HG03565 (cell line): Measurements from ENCODE around the gene ZNF580.

ENCODE experiments used
- ATAC-seq: cut with Tn5 transposase; IDR thresholded peaks from one replicate; pipeline ENCODE4 v1.9.1; 2021; ENCODE audit warnings: mild to moderate bottlenecking, moderate library complexity; ENCODE audit not compliant: unreplicated experiment

Gene ZNF580

DNA sequence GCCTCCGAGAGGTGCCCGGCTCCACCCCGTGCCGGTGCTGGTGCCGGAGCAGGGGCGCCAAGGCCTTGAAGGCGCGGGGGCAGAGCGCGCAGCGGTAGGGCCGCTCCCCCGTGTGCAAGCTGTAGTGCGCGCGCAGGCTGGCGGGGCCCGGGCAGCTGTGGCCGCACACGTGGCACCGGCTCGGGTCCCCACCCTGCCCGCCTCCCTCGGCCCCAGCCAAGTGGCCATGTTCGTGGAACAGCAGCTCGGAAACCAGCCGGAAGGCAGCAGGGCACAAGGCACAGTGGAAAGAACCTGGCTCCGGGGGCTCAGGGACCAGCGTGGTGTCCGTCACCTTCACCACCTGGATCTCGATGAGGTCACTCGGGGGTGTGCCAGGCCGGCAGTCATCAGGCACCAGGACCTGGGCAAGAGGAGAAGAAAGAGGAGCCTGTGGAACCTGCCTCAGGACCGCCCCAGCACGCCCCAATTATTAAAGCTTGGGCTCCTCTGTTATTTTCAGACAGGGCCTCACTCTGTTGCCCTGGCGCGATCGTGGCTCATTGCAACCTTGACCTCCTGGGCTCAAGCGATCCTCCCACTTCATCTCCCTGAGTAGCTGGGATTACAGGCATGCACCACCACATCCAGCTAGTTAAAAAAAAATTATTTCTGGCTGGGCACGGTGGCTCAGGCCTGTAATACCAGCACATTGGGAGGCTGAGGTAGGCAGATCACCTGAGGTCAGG, 18.4 kb upstream of the ZNF580 start:
- ATAC-seq, result no peak

DNA sequence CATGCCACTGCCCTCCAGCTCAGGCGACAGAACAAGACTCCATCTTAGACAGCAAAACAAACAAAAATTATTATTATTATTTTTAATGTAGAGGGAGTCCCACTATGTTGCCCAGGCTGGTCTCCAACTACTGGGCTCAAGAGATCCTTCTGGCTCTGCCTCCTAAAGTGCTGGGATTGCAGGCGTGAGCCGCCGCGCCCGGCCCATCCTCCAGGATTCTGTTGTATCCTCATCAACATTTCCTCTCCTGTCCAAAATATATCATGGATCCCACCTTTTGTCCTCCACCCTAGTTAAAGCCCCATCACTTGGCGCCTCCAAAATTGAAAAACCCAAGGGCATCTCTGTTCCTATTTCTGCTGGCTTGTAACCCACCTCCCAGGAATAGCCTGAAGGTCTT, 17.7 kb upstream of the ZNF580 start:
- no peak for ATAC-seq

DNA sequence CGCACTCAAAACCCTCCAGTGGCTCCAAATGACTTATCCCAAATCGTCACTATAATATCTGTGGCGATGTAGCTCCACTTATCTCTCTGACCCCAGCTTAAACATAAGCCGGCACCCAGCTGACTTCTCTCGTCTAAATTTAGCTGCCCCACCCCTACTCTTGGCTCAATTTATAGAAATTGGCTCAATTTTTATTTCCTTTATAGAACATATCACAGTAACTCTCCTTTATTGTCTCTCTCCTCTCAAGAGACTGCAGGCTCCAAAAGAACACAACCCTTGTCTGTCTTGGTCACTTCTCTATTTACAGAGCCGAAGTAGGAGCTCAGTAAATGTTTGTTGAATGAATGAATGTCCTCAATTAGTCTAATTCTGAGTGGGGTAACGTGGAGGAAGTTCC, 17.2 kb upstream of the ZNF580 start:
- ATAC-seq, result no peak

DNA sequence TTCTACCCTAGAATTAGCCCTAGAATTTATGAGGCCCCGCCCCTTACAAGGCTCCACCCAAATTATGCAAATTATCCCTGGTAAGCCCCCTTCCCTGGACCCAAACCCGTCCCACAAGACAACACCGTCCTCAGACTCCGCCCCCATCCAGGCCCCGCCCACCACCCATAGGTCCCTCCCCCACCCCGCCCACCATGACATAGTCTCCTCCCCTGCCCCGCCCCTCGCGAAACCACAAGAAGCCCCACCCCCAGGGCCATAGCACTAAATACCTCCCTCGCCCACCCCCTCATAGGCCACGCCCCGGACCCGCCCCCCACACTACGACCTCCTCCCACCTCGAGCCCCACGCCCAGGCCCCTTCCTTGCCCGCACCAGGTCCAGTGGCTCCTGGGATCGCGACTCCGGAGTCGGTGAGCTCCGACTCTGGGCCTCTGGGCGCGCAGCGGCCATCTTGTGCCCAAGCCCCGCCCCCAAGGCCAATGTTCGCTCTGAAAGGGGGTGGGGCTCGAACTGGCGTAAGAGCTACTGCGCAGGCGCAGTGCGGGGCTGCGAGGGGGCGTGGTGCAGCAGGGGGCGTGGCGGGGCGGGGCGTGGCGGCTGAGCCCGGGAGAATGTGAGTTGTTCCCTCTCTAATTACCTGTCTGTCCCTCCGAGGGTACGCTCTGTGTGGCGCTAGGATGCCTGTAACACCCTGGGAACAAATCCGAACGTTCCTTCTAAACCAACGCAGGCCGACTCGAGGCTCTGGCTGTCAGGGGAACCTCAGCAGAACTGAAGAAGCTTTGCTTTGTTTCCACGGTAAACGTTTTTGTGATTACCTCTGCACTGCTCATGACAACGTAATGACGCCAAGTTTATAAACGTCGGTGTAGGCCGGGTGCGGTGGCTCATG, 16.4 kb upstream of the ZNF580 start, which contains the start of gene ZNF784:
Gene ZNF784 (minus strand): TSS at position 458 of the 895 bp plus-strand sequence. CDS start 5 bp downstream, at position 453.
- ATAC-seq, result peak; percentile 33

DNA sequence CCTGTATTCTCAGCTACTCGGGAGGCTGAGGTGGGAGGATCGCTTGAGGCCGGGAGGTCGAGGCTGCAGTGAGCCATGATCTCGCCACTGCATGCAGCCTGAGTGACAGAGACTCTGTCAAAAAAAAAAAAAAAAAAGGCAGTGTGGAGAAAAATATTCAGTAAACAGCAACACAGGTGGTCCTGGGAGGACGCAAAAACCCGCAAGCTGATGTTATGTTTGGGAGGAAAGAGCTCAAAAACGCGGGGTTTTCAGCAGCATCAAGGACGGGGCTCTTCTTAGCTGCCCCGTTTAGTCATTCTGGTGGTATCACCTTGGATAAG, 15.8 kb upstream of the ZNF580 start:
- ATAC-seq, result no peak

DNA sequence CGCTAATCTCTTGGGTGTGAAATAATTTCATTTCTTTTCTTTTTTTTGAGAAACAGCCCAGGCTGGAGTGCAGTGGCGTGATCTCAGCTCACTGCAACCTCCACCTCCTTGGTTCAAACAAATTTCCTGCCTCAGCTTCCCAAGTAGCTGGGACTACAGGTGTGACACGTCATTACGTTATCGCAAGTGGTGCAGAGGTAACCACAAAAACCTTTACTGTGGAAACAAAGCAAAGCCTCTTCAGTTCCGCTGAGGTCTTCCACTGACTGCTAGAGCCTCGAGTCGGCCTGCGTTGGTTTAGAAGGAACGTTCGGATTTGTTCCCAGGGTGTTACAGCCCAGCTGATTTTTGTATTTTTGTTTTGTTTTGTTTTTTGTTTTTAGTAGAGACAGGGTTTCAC, 14.5 kb upstream of the ZNF580 start:
- ATAC-seq, result no peak

DNA sequence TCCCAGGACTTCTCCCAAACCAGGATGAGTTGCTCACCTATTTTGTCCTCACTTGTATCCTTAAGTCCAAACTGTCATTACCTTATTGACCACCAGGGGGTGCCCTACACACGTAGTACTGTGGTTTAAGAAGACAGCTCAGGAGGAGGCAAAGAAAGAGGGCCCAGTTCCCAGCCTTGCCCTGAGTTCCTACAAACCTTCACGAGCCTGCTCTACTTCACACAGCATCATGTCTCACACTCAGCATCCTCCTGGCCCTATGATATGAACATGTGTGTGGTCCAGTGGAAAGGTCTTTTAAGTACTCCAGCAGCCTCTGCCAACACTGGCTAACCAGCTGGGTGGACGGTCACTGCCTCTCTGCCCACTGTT, 8.4 kb upstream of the ZNF580 start:
- ATAC-seq, result no peak

DNA sequence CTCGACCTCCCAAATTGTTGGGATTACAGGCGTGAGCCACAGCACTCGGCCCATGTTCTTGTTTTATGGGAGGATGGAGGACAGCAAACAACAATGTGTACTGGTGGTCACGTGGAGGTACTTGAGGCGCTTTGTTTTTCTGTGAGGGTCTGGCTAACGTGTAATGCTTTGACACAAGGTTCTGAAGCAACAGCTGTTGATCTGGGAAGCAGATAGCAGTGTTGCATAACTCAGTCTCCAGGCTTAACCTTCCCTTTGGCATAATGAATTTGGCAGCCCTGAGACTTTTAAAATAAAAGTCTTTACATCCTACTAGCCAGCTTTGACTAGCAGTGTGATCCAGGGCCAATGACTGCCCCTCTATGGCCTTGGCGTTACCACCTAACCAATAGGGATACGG, 6.9 kb upstream of the ZNF580 start:
- no peak for ATAC-seq

DNA sequence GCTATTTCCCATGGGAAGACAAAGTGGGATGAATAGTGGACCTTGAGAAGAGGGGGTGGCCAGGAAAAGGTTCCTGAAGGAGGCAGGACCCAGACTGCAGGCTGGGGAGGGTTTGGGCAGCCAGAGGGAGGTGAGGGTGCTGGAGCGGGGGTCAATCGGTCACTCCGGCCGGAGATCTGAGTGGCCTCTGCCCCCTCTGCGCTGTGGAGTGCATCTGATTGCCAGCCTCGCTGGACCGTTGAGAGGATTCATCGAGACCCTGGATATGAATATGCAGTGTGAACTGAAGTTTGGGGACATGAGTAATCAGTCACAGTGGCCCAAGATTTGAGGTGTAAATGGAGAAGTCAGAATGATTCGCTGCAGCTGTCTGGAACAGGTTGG, 5.5 kb upstream of the ZNF580 start:
- ATAC-seq, result no peak

DNA sequence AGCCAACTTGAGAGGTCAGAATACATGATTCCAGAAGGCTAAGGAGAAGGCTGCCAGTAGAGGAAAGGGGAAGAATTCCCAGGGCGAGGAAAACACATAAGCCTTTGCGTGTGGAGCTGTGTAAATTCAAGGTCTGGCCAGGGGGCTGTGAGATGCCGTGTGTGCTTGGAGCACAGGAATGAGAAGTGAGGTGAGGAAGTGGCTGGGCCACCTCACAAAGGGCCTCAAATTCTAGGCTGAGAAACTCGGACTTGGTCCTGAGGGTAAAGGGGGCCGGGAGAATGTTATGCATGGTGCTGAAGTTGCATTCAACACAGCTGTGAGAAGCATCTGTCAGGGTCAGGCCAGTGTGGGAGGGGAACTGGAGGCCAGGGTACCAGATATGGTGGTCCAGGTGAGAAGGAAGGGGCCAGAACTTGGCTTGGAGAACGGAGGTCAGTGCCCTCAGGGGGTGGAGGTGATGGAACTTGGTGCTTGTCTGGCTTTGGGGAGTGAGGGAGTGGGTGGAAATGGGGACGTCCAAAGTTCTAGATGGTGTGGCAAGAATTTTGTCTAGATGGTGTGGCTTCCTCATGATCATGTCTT, 4.9 kb upstream of the ZNF580 start:
- no peak for ATAC-seq

DNA sequence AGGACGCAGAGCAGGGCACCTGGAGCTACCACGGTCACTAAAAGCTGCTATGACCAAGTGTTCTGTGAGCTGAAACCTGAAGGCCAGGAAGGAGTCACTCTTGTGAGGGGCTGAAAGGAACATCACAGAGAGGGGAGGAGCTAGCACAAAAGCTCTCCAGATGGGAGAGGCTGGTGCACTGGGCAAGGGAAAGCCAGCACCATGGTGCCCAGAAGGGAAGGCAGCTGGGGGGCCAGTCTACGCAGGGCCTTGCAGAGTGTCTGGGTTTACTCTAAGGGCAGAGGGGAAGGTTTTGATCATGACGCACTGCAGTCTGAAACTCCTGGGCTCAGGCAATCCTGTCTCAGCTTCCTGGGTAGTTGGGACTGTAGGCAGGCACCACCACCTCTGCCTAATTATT, 4.1 kb upstream of the ZNF580 start:
- no peak for ATAC-seq

DNA sequence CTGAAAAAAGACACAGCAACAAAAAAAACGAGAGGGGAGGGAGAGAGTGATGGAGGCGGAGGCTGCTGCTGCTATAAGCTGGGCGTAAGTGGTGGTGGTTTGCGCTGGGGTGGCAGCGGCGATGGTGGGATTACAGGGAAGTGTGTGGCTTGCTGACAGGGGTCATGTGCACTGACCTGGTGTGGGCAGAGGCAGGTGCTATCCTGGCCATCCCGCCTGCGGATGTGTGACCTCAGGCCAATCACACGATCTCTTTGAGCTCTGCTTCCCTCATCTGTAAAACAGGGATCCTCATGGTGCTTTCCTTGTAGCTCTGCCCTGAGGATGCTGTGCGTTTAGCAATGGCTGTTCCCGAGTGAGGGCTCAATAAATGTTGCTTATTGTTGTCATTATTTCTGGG, 3.3 kb upstream of the ZNF580 start:
- ATAC-seq, result no peak

DNA sequence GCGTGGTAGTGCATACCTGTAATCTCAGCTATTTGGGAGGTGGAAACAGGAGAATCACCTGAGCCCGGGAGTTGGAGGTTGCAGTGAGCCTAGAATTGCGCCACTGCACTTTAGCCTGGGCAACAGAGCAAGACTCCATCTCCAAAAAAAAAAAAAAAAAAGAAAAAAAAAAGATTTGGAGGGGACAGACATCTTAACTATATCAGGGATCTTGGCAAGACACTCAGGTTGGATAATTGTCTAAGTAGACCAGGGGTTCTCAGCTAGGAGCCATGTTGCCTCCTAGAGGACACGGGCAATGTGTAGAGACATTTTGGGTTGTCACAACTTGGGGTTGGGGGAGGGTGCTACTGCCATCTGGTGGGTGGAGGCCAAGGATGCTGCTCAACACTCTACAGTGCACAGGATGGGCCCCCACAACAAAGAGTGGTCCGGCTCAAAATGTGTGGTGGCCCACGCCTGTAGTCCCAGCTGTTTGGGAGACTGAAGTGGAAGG, 1.9 kb upstream of the ZNF580 start:
- ATAC-seq, result no peak

DNA sequence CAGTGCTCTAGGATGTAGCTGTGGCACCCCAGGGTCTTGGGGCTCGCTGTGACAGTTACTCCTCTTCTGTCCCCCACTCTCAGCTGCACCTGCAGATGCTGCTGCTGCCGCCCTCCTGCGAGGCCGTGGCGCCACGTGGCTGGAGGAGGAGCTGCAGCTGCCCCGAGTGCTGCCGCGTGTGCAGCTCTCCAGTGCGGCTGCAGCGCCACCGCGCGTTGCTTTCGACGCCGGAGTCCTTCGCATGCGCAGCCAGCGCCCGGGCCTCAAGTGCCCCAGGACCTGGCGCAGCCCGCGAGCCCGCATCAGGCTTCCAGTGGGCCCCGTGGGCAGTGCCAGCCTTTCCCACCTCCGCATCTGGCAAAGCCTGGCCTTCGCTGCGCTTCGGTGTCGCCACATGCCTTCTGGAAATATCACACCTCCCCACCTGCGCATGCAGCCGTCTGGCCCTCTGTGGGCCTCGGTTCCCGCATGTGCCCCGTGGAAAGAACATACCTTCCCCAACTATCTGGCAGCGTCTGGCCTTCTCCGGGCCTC, 692 bp upstream of the ZNF580 start:
- ATAC-seq, result peak; percentile 27

DNA sequence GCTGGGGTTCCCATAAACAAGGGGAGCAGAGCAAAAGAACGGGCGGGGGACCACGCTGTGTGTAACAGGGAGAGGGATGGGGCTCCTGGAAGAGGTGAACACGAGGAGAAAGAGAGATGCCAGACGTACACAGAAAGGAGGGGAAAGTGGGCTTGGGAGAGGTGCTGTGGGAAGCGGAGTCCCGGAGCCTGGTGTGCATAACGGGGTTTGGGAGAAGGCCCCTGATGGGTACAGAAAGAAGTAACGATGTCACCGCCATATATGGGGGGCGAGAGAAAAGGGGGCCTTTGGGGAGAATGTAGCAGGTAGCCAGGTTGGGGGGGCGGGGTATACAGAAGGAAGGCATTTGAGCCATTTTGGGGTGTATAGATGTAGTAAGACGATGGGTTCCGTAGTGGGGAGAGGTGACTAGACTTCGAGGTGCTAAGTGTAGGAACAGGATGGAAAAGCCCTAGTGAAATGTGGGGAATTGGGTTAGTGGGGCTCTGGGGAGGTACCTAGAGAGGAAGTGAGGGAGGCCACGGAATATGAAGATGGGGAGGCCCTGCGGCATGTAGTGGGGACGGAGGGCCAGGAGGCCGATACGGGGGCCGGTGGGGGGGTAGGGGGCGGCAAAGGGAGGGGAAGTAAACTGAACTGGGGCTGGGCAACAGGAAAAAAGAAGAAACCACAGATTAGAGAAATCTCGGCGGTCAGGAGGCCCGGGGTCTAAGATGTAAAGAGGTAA, 787 bp downstream of the ZNF580 start:
- ATAC-seq, result no peak

DNA sequence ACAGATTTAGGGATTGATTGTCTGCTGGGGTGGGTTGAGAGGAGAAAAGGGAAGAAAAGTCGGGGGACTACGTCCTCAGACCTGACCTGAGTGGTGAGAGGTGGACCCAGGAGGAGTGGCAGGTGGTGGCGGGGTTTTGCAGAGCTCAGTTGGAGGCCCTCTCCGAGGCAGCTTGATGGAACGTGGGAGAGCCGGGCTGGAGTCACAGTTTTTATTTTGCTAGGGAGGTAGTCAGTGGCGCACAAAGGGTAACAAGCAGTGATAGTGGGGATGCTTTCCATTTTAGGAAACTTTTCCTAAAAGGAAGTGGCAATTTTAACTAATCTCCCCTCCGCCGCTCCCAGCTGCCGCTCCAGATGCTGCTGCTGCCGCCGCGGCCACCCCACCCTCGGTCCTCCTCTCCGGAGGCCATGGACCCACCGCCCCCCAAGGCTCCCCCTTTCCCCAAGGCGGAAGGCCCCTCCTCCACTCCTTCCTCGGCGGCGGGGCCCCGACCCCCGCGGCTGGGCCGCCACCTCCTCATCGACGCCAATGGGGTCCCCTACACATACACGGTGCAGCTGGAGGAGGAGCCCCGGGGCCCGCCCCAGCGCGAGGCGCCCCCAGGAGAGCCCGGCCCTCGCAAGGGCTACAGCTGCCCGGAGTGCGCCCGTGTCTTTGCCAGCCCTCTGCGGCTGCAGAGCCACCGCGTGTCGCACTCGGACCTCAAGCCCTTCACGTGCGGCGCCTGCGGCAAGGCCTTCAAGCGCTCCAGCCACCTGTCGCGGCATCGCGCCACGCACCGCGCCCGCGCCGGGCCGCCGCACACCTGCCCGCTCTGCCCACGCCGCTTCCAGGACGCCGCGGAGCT, 1.6 kb downstream of the ZNF580 start:
- no peak for ATAC-seq

DNA sequence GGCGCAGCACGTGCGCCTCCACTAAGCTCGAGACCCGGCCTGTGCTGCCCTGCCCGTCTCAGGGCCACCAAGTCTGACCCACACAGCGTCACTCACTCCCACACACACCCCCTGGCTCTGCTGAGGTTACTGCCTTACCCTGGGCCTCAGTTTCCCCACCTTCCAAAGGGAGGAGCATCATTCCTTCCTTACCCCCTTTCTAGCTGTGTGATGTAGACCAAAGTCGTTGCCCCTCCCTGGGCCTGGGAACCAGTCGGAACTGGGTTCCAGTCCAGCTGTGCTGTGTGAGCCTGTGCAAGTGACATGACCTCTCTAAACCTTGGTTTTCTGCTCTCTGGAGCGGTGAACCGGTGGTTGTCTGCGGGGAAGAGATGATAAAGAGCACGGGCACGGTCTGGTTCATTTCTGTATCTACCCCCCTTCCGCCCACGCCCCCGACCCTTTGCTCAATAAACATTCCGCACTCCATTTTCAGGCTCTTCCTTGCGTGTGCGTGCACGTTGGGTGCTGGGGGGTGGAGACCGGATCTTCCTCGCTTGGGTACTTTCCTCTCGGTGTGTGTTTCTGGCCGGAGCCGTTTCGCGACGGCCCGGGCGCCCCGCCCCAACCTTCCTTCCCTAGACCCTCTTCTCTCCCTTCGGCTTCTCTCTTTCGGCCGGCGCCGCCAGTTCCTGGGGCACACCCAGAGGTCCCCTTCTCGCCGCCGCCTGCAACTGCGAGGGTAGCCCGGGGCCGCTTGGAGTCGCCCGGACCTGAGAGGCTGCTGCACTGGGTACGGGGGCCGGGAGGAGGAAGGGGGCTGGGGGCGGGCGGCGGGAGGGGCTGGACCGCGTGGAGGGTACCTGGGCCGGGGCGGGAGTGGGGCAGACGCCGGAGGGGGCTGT, 2.4 kb downstream of the ZNF580 start, which contains the start of gene ZNF581:
Gene ZNF581 (plus strand): TSS at position 647 of the 884 bp plus-strand sequence. CDS start 923 bp downstream, outside the sequence.
- no peak for ATAC-seq

DNA sequence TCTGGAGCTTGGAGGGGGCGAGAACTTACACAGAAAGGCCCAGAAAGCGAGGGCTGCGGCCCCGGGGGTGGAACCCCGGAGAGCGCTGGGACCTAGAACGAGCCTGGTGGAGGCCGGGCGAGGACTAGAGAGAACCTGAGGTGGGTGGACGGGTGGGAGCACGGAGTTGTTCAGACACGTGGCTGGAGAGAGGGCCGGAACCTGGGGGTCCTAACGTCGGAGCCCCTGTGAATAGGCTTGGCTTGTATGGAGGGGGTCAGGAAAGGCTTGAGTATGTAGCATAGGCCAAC, 3.0 kb downstream of the ZNF580 start:
- ATAC-seq, result no peak

DNA sequence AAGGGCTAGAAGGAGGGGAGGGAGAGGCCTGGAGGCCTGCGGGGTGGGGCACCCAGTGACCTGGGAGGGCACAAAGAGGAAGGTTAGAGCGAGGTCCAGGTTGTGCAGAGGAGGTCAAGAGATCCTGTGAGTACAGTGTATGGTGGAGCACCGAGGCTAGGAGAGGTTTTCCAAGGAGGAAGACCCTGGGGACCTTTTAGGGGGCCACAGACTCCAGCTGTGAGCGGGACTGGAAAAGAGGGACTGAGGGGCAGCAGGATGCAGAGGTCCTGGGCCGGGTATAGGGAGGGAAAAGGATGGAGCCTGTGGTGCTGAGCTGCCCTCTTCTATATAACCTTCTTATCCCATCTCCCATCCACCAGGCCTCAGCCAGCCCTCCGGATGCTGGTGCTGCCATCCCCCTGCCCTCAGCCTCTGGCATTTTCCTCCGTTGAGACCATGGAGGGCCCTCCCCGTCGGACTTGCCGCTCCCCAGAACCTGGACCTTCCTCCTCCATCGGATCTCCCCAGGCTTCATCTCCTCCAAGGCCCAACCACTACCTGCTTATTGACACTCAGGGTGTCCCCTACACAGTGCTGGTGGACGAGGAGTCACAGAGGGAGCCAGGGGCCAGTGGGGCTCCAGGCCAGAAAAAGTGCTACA, 3.5 kb downstream of the ZNF580 start:
- ATAC-seq, result no peak
